Measurements from ENCODE around the gene SDK1. TPM values are rescaled to one million over a fixed set of nuclear protein-coding genes. Genes with fewer than 3 reads are reported as not detected.

Gene SDK1
- total RNA-seq, 1 experiment from 2014 or later, result 9.3 TPM

DNA sequence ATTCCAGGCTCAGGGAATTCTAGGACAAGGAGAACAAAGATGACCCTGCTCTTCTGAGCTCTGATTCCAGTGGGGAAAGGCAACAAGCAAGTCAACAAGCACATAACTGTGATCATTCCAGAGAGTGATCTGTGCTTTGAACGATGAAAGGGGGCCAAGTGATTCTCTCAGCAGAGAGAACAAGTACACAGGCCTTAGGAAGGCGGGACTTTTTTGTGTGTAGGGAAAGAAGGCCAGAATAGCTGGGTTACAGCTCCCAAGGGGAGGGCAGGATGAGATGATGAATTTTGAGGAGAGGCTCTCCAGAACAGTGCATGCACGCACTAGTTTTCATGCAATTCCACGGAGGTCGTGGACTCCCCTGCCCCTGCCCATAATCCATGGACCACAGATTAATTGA is 565.2 kb downstream of the SDK1 start:
- Mint-ChIP-seq H3K9me3 (peaks cover 30% of the 10 kb centered on the region), H3K4me1 (peaks cover 15% of the 10 kb centered on the region), H3K4me3 (no peak overlapping the region), H3K36me3 (peaks cover 8% of the 10 kb centered on the region; the same call in 1 of the 2 replicates), H3K27ac (no peak overlapping the region), H3K27me3 (ENCODE audit: low read depth) (no peaks in the 10 kb centered on the region)
- CTCF ChIA-PET, result no interaction called here
- ATAC-seq (no peak), DNase-seq (ENCODE audit: low spot score) (no peak)
- POLR2A ChIA-PET, result no interaction called here
- TF ChIP-seq MXD4 (CRISPR knock-in tag; IDR thresholded peaks at IDR 0.05; ENCODE audit: borderline replicate concordance), result no peak
- TF ChIP-seq MYBL2 (CRISPR knock-in tag; IDR thresholded peaks at IDR 0.05), result no peak
- TF ChIP-seq, protein P1, sequence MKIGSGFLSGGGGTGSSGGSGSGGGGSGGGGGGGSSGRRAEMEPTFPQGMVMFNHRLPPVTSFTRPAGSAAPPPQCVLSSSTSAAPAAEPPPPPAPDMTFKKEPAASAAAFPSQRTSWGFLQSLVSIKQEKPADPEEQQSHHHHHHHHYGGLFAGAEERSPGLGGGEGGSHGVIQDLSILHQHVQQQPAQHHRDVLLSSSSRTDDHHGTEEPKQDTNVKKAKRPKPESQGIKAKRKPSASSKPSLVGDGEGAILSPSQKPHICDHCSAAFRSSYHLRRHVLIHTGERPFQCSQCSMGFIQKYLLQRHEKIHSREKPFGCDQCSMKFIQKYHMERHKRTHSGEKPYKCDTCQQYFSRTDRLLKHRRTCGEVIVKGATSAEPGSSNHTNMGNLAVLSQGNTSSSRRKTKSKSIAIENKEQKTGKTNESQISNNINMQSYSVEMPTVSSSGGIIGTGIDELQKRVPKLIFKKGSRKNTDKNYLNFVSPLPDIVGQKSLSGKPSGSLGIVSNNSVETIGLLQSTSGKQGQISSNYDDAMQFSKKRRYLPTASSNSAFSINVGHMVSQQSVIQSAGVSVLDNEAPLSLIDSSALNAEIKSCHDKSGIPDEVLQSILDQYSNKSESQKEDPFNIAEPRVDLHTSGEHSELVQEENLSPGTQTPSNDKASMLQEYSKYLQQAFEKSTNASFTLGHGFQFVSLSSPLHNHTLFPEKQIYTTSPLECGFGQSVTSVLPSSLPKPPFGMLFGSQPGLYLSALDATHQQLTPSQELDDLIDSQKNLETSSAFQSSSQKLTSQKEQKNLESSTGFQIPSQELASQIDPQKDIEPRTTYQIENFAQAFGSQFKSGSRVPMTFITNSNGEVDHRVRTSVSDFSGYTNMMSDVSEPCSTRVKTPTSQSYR (CRISPR knock-in tag; IDR thresholded peaks at IDR 0.05), result no peak
- TF ChIP-seq ZNF416 (CRISPR knock-in tag; IDR thresholded peaks at IDR 0.05), result no peak
- TF ChIP-seq ZNF219 (CRISPR knock-in tag; IDR thresholded peaks at IDR 0.05; ENCODE audit: borderline replicate concordance), result no peak
- TF ChIP-seq TEAD1 (CRISPR knock-in tag; IDR thresholded peaks at IDR 0.05), result no peak
- TF ChIP-seq, protein P2, sequence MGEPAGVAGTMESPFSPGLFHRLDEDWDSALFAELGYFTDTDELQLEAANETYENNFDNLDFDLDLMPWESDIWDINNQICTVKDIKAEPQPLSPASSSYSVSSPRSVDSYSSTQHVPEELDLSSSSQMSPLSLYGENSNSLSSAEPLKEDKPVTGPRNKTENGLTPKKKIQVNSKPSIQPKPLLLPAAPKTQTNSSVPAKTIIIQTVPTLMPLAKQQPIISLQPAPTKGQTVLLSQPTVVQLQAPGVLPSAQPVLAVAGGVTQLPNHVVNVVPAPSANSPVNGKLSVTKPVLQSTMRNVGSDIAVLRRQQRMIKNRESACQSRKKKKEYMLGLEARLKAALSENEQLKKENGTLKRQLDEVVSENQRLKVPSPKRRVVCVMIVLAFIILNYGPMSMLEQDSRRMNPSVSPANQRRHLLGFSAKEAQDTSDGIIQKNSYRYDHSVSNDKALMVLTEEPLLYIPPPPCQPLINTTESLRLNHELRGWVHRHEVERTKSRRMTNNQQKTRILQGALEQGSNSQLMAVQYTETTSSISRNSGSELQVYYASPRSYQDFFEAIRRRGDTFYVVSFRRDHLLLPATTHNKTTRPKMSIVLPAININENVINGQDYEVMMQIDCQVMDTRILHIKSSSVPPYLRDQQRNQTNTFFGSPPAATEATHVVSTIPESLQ (CRISPR knock-in tag; IDR thresholded peaks at IDR 0.05), result no peak

DNA sequence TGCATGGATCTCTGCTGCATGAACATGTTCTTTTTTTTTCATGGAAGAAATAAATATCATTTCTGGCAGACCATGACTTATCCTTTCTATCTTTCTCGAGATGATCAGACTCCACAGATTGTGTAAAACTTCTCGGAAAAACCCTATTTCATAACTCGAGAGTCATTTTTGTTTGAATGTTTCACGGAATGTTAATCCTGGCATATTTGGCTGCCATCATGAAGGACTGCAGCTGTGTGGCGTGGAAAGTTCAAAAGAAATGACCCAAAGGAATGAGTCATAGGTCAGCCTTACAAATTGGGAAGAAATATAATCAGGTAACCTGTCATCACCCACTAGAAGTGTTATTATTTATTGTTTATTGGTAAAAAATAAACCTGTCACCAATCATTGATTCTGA is 566.8 kb downstream of the SDK1 start:
- CTCF ChIA-PET, result no interaction called here
- peaks cover 42% of the 10 kb centered on the region for H3K9me3 Mint-ChIP-seq
- H3K36me3 Mint-ChIP-seq, result peaks cover 11% of the 10 kb centered on the region
- POLR2A ChIA-PET, result no interaction called here
- H3K27me3 Mint-ChIP-seq (ENCODE audit: low read depth), result no peaks in the 10 kb centered on the region
- no peak overlapping the region for H3K4me3 Mint-ChIP-seq
- no peak for ATAC-seq
- no peak for DNase-seq (ENCODE audit: low spot score)
- TF ChIP-seq SMAD4 (CRISPR knock-in tag; IDR thresholded peaks at IDR 0.05), result no peak
- TF ChIP-seq, protein P3, sequence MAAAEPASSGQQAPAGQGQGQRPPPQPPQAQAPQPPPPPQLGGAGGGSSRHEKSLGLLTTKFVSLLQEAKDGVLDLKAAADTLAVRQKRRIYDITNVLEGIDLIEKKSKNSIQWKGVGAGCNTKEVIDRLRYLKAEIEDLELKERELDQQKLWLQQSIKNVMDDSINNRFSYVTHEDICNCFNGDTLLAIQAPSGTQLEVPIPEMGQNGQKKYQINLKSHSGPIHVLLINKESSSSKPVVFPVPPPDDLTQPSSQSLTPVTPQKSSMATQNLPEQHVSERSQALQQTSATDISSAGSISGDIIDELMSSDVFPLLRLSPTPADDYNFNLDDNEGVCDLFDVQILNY (CRISPR knock-in tag; IDR thresholded peaks at IDR 0.05), result no peak
- H3K27ac Mint-ChIP-seq, result no peak overlapping the region
- H3K4me1 Mint-ChIP-seq, result no peaks in the 10 kb centered on the region

DNA sequence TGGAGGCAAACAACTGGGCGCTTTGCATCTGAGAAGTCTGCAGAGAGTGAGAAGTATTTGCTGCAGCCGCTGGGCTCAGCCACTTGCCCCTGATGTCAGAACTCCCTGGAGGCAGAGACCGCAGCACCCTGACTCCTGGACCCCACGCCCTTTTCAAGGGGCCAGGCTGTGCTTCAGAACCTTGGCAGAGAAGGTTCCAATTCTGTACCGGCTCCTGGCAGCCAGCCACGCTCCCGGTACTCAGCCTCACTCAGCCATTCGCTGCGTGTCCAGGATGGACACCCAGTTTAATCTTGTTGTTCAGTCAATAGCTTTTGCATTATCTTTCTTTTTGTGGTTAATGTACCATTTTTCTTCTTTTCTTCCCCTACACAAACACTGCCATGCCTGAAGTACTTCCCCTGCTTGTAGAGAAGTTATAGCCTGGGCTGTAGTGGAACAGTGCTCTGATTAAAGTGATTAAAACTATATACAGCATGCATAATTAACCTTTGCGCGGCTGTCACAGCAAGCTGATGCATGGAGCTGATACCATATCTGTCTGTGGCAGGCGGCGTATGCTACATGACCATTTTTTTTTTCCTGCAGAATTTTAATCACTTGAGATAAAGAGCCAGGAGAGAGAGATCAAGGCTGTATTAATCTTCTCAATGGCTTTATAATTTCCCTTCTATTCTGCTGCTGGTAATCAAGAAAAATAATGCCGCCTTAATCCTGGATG is 578.5 kb downstream of the SDK1 start:
- Mint-ChIP-seq H3K4me3 (no peak overlapping the region), H3K4me1 (no peaks in the 10 kb centered on the region), H3K36me3 (0 out of 2 replicates have a peak, but pooled peaks cover 2% of the 10 kb centered on the region), H3K27ac (no peak overlapping the region), H3K9me3 (peaks cover 13% of the 10 kb centered on the region), H3K27me3 (ENCODE audit: low read depth) (no peaks in the 10 kb centered on the region)
- DNase-seq (ENCODE audit: low spot score) (no peak), ATAC-seq (no peak)
- ChIA-PET POLR2A (no interaction called here), CTCF (no interaction called here)
- TF ChIP-seq, protein P2 (CRISPR knock-in tag; IDR thresholded peaks at IDR 0.05), result no peak
- TF ChIP-seq NR2C2 (CRISPR knock-in tag; IDR thresholded peaks at IDR 0.05), result no peak
- TF ChIP-seq, protein P4, sequence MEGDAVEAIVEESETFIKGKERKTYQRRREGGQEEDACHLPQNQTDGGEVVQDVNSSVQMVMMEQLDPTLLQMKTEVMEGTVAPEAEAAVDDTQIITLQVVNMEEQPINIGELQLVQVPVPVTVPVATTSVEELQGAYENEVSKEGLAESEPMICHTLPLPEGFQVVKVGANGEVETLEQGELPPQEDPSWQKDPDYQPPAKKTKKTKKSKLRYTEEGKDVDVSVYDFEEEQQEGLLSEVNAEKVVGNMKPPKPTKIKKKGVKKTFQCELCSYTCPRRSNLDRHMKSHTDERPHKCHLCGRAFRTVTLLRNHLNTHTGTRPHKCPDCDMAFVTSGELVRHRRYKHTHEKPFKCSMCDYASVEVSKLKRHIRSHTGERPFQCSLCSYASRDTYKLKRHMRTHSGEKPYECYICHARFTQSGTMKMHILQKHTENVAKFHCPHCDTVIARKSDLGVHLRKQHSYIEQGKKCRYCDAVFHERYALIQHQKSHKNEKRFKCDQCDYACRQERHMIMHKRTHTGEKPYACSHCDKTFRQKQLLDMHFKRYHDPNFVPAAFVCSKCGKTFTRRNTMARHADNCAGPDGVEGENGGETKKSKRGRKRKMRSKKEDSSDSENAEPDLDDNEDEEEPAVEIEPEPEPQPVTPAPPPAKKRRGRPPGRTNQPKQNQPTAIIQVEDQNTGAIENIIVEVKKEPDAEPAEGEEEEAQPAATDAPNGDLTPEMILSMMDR (IDR thresholded peaks at IDR 0.05), result no peak
- TF ChIP-seq MYBL2 (CRISPR knock-in tag; IDR thresholded peaks at IDR 0.05), result no peak
- no peak for TF ChIP-seq TP53 (CRISPR knock-in tag; IDR thresholded peaks at IDR 0.05)
- TF ChIP-seq, protein P3 (CRISPR knock-in tag; IDR thresholded peaks at IDR 0.05), result no peak
- no peak for TF ChIP-seq SP1 (CRISPR knock-in tag; conservative IDR thresholded peaks at IDR 0.05)
- no peak for TF ChIP-seq ZNF671 (CRISPR knock-in tag; IDR thresholded peaks at IDR 0.05)
- TF ChIP-seq, protein P5, sequence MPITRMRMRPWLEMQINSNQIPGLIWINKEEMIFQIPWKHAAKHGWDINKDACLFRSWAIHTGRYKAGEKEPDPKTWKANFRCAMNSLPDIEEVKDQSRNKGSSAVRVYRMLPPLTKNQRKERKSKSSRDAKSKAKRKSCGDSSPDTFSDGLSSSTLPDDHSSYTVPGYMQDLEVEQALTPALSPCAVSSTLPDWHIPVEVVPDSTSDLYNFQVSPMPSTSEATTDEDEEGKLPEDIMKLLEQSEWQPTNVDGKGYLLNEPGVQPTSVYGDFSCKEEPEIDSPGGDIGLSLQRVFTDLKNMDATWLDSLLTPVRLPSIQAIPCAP (CRISPR knock-in tag; IDR thresholded peaks at IDR 0.05), result no peak
- TF ChIP-seq, protein P6, sequence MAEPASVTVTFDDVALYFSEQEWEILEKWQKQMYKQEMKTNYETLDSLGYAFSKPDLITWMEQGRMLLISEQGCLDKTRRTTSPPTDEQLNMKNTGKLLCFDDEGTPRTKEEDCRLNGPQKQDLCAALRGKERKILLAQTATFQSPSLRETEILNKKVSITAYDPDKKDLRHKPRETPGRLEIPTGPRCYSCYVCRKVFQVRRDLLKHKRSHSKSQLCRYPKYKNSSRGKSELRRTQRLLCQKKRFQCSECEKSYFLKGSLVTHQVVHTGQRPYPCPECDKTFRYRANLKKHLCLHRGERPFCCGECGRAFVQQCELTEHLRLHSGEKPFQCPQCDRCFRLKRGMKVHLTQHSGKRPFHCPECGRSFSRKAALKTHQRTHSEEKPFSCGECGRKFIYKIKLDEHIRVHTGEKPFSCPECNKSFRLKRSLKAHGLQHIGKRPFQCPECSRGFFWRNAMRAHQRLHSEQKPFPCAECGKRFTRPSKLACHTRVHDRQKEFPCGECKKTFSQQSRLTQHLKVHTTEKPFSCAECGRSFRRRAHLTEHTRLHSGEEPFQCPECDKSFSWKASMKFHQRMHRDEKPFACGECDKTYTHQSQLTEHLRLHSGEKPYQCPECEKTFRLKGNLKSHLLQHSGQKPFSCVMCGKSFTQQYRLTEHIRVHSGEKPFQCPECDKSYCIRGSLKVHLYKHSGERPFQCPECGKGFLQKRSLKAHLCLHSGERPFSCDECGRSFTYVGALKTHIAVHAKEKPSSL (CRISPR knock-in tag; conservative IDR thresholded peaks at IDR 0.05), result no peak
- TF ChIP-seq ELF4 (CRISPR knock-in tag; IDR thresholded peaks at IDR 0.05; ENCODE audit: low read depth), result no peak
- no peak for TF ChIP-seq GABPB1 (CRISPR knock-in tag; IDR thresholded peaks at IDR 0.05)

Measured in WTC11 (cell line).